Parathyroid adenoma (tissue), 2 donors: ENCODE results near the gene SURF4.

Source experiments
- H2AFZ ChIP-seq: fragments of 300-600 bp; sonication (generic); one replicate; pipeline ENCODE4 v1.7.0; 2017; ENCODE audit warnings: antibody characterized with exemption, mild to moderate bottlenecking
- H3K27ac ChIP-seq: fragments of 300-600 bp; sonication (generic); one replicate; pipeline ENCODE4 v1.7.0; 2017
- H3K27me3 ChIP-seq: fragments of 300-600 bp; sonication (generic); one replicate; pipeline ENCODE4 v1.7.0; 2017; ENCODE audit warnings: low read length; ENCODE audit not compliant: control insufficient read depth, insufficient read depth
- H3K36me3 ChIP-seq: fragments of 300-600 bp; sonication (generic); one replicate; pipeline ENCODE4 v1.7.0; 2017; ENCODE audit warnings: low read length; ENCODE audit not compliant: control insufficient read depth, insufficient read depth
- H3K4me1 ChIP-seq: fragments of 300-600 bp; sonication (generic); one replicate; pipeline ENCODE4 v1.7.0; 2017; ENCODE audit warnings: control low read depth
- H3K4me2 ChIP-seq: fragments of 300-600 bp; sonication (generic); one replicate; pipeline ENCODE4 v1.7.0; 2017; ENCODE audit warnings: low read length
- H3K4me3 ChIP-seq: fragments of 300-600 bp; sonication (generic); one replicate; pipeline ENCODE4 v1.7.0; 2017; ENCODE audit warnings: low read depth, low read length
- H3K79me2 ChIP-seq: fragments of 300-600 bp; sonication (generic); one replicate; pipeline ENCODE4 v1.7.0; 2017; ENCODE audit warnings: control low read depth
- H3K9ac ChIP-seq: fragments of 300-600 bp; sonication (generic); one replicate; pipeline ENCODE4 v1.7.0; 2017; ENCODE audit warnings: mild to moderate bottlenecking
- H3K9me3 ChIP-seq: fragments of 300-600 bp; sonication (generic); one replicate; pipeline ENCODE4 v1.7.0; 2017; ENCODE audit warnings: low read length; ENCODE audit not compliant: control insufficient read depth
- TF ChIP-seq, protein P1 (sequence below): fragments of 300-600 bp; sonication (generic); IDR thresholded peaks from one replicate; pipeline ENCODE4 v1.7.0; 2017; ENCODE audit warnings: antibody characterized with exemption, mild to moderate bottlenecking
- donor health status: primary hyperparathyroidism.

Gene SURF4

GRCh38 chr9:133421615-133422542 is 46.0 kb upstream of the SURF4 start, which contains the start of gene ADAMTS13:
TSS of gene ADAMTS13 (plus strand) at chr9:133422367. CDS start at chr9:133422444, 77 bp downstream.
- no peak within 1 kb of the TSS for H3K4me2 ChIP-seq
- no peaks in the 10 kb centered on the region for H3K36me3 ChIP-seq
- no peak within 1 kb of the TSS for H3K4me3 ChIP-seq
- no peak within 1 kb of the TSS for H3K27ac ChIP-seq
- H3K9ac ChIP-seq: no peak within 1 kb of the TSS
- H2AFZ ChIP-seq: no peak within 1 kb of the TSS
- H3K79me2 ChIP-seq: no peaks in the 10 kb centered on the region
- H3K27me3 ChIP-seq: no peaks in the 10 kb centered on the region
- H3K4me1 ChIP-seq: no peaks in the 10 kb centered on the region
- TF ChIP-seq, protein P1, sequence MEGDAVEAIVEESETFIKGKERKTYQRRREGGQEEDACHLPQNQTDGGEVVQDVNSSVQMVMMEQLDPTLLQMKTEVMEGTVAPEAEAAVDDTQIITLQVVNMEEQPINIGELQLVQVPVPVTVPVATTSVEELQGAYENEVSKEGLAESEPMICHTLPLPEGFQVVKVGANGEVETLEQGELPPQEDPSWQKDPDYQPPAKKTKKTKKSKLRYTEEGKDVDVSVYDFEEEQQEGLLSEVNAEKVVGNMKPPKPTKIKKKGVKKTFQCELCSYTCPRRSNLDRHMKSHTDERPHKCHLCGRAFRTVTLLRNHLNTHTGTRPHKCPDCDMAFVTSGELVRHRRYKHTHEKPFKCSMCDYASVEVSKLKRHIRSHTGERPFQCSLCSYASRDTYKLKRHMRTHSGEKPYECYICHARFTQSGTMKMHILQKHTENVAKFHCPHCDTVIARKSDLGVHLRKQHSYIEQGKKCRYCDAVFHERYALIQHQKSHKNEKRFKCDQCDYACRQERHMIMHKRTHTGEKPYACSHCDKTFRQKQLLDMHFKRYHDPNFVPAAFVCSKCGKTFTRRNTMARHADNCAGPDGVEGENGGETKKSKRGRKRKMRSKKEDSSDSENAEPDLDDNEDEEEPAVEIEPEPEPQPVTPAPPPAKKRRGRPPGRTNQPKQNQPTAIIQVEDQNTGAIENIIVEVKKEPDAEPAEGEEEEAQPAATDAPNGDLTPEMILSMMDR: no peak
- no peaks in the 10 kb centered on the region for H3K9me3 ChIP-seq

- Histone ChIP-seq H3K36me3 (no peaks in the 10 kb centered on the region), H3K4me3 (no peak overlapping the region), H3K4me1 (peaks cover 2% of the 10 kb centered on the region), H3K9me3 (no peaks in the 10 kb centered on the region), H3K27me3 (no peaks in the 10 kb centered on the region), H3K27ac (no peak overlapping the region), H3K79me2 (no peaks in the 10 kb centered on the region), H3K4me2 (no peak overlapping the region), H2AFZ (no peak overlapping the region), H3K9ac (no peak overlapping the region)
- TF ChIP-seq, protein P1: no peak
These were observed 44.5 kb upstream of the SURF4 start for GRCh38 chr9:133420392-133420827.

DNA sequence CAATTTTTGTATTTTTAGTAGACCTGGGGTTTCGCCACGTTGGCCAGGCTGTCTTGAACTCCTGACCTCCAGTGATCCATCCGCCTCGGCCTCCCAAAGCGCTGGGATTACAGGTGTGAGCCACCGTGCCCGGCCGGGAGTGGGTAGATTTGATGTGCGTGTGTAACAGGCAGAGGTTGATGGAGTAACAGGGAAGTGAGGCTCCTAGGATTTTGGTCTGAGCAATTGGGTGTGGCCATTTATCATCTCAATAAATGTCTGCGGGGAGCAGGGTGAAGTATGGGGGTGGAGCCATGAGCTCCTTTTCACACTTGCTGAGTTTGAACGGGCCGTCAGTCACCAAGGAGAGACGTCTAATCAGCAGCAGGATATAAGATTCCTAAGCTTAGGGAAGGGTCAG is 43.1 kb upstream of the SURF4 start:
- Histone ChIP-seq H3K27me3 (no peaks in the 10 kb centered on the region), H3K27ac (no peak overlapping the region), H3K79me2 (no peaks in the 10 kb centered on the region), H3K4me1 (peaks cover 2% of the 10 kb centered on the region), H3K36me3 (no peaks in the 10 kb centered on the region), H3K4me3 (no peak overlapping the region), H3K4me2 (no peak overlapping the region), H3K9me3 (no peaks in the 10 kb centered on the region), H2AFZ (no peak overlapping the region), H3K9ac (no peak overlapping the region)
- TF ChIP-seq, protein P1: no peak

- H3K79me2 ChIP-seq: no peaks in the 10 kb centered on the region
- no peaks in the 10 kb centered on the region for H3K9me3 ChIP-seq
- no peaks in the 10 kb centered on the region for H3K27me3 ChIP-seq
- peak within 1 kb of the TSS; percentile 81 for H3K4me3 ChIP-seq
- H2AFZ ChIP-seq: peak within 1 kb of the TSS; percentile 95
- H3K27ac ChIP-seq: peak within 1 kb of the TSS; percentile 72
- peaks cover 2% of the 10 kb centered on the region for H3K4me1 ChIP-seq
- peak within 1 kb of the TSS; percentile 28 for H3K9ac ChIP-seq
- peak within 1 kb of the TSS; percentile 68 for H3K4me2 ChIP-seq
- H3K36me3 ChIP-seq: no peaks in the 10 kb centered on the region
- TF ChIP-seq, protein P1: no peak
These were observed 41.9 kb upstream of the SURF4 start, which contains the start of gene REXO4 for GRCh38 chr9:133417541-133418461. TSS of gene REXO4 (minus strand) at chr9:133418010. CDS start at chr9:133417844, 166 bp downstream.
